GM23248 (cell line): ENCODE results near the gene NUBPL. TPM values are rescaled to one million over a fixed set of nuclear protein-coding genes. Genes with fewer than 3 reads are reported as not detected.

Experiments
- DNase-seq: peaks from one replicate; pipeline ENCODE4 v3.0.0-alpha.2; 2015
- H2AFZ ChIP-seq: fragments of 200-600 bp; sonication (generic); 2 replicates; pipeline ENCODE4 v1.6.1; 2016; ENCODE audit warnings: antibody characterized with exemption
- H3F3A ChIP-seq: fragments of 200-600 bp; sonication (generic); 2 replicates; pipeline ENCODE4 v1.6.1; 2016; ENCODE audit warnings: mild to moderate bottlenecking, antibody characterized with exemption, mixed run types; ENCODE audit not compliant: insufficient read depth
- H3K27ac ChIP-seq: fragments of 200-600 bp; sonication (generic); 2 replicates; pipeline ENCODE4 v1.5.1; 2016; ENCODE audit warnings: mild to moderate bottlenecking
- H3K27me3 ChIP-seq: fragments of 200-600 bp; sonication (generic); replicated peaks from 2 replicates; pipeline ENCODE4 v1.6.1; 2016; ENCODE audit warnings: mild to moderate bottlenecking; ENCODE audit not compliant: insufficient read depth
- H3K36me3 ChIP-seq: fragments of 200-600 bp; sonication (generic); 2 replicates; pipeline ENCODE4 v1.6.1; 2016; ENCODE audit warnings: low read depth, mild to moderate bottlenecking
- H3K4me1 ChIP-seq: fragments of 200-600 bp; sonication (generic); 2 replicates; pipeline ENCODE4 v1.6.1; 2016; ENCODE audit warnings: mild to moderate bottlenecking; ENCODE audit not compliant: insufficient read depth
- H3K4me2 ChIP-seq: fragments of 200-600 bp; sonication (generic); one replicate; pipeline ENCODE4 v1.6.1; 2016; ENCODE audit warnings: mild to moderate bottlenecking; ENCODE audit not compliant: unreplicated experiment
- H3K4me3 ChIP-seq: fragments of 200-600 bp; sonication (generic); 2 replicates; pipeline ENCODE4 v1.5.1; 2016; ENCODE audit warnings: mild to moderate bottlenecking
- H3K79me2 ChIP-seq: fragments of 200-600 bp; sonication (generic); 2 replicates; pipeline ENCODE4 v1.6.1; 2016; ENCODE audit warnings: mild to moderate bottlenecking; ENCODE audit not compliant: insufficient read depth
- H3K9ac ChIP-seq: fragments of 200-600 bp; sonication (generic); 2 replicates; pipeline ENCODE4 v1.6.1; 2016; ENCODE audit warnings: mild to moderate bottlenecking
- H3K9me2 ChIP-seq: fragments of 200-600 bp; sonication (generic); 2 replicates; pipeline ENCODE4 v1.6.1; 2016; ENCODE audit warnings: mixed run types, mild to moderate bottlenecking, moderate library complexity; ENCODE audit not compliant: insufficient read depth
- H3K9me3 ChIP-seq: fragments of 200-600 bp; sonication (generic); one replicate; pipeline ENCODE4 v1.6.1; 2017; ENCODE audit warnings: low read depth
- H4K20me1 ChIP-seq: fragments of 200-600 bp; sonication (generic); 2 replicates; pipeline ENCODE4 v1.6.0; 2016; ENCODE audit not compliant: insufficient read depth
- EZH2 ChIP-seq: fragments of 200-600 bp; sonication (generic); IDR thresholded peaks from 2 replicates; pipeline ENCODE4 v1.6.1; 2018; ENCODE audit warnings: antibody characterized with exemption, mild to moderate bottlenecking; ENCODE audit not compliant: insufficient read depth, poor library complexity, severe bottlenecking
- EZH2phosphoT487 ChIP-seq: fragments of 200-600 bp; sonication (generic); IDR thresholded peaks from 2 replicates; pipeline ENCODE4 v1.6.1; 2018; ENCODE audit warnings: antibody characterized with exemption, moderate library complexity, mild to moderate bottlenecking, low read depth; ENCODE audit not compliant: insufficient read depth
- WGBS, 2 experiments: methylation state at CpG; one replicate each; pipeline ENCODE4 v1.1.6; 2015 to 2017; ENCODE audit warnings: low lambda C conversion rate in 2 of 2, low coverage in 1 of 2; ENCODE audit errors: missing lambda C conversion rate in 2 of 2; 5-methylcytosine and 5-hydroxymethylcytosine counted together
- in situ Hi-C: fragments of 300-500 bp; cut with MboI; formaldehyde crosslinking; loops from 2 replicates; pipeline ENCODE4 v1.15.0; 2020
- polyA plus RNA-seq: library from polyadenylated mRNA; unstranded; fragments of >200 nt; fragmentation: Nextera tagmentation; extraction: Ambion mirVana; gene quantifications from 2 replicates; pipeline ENCODE4 v1.2.1, GENCODE V29; 2016
- total RNA-seq: library from RNA; depleted of rRNA; stranded (reverse); fragments of >200 nt; shearing (Covaris generic); gene quantifications from 2 replicates; pipeline ENCODE4 v1.2.3, GENCODE V29; 2014

Gene NUBPL
- total and polyA plus RNA-seq, 2 experiments from 2014 or later, result 9.8 to 11.5 TPM

DNA sequence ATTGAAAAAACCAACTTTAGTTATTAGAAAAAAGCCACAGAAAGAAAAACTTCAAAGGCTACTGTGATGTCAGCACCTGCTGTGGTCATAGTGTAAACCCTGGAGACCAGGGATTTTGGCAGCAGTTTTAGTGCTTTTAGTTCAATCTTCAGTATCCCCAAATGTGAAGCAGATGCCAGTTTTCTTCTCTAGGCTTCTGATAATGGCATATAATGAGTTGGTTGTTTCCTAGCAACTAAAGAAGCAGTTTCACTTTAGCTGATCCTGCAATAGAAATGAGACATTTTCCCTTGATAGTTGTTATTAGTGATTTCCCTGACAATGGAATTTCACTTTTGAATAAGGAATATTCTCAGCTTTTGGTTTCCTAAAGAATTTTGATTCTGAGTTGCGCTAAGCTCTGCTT, 131.2 kb downstream of the NUBPL start:
- no peaks in the 10 kb centered on the region for H3K79me2 ChIP-seq
- H3K36me3 ChIP-seq, result no peaks in the 10 kb centered on the region
- no peak overlapping the region for H3K27ac ChIP-seq
- 90 to 92% methylated on average over 1 of the region's 1 CpG for WGBS, 2 experiments
- H3F3A ChIP-seq, result no peaks in the 10 kb centered on the region
- no peaks in the 10 kb centered on the region for H4K20me1 ChIP-seq
- no peaks in the 10 kb centered on the region for H3K4me1 ChIP-seq
- H3K4me2 ChIP-seq, result no peak overlapping the region
- no peak overlapping the region for H2AFZ ChIP-seq
- peak; percentile 39 for DNase-seq
- no peak overlapping the region for H3K4me3 ChIP-seq
- no peak for TF ChIP-seq EZH2phosphoT487
- TF ChIP-seq EZH2, result no peak
- in situ Hi-C loops, result no loop called here
- no peaks in the 10 kb centered on the region for H3K9me2 ChIP-seq
- H3K27me3 ChIP-seq, result no peaks in the 10 kb centered on the region
- H3K9ac ChIP-seq, result no peak overlapping the region
- no peaks in the 10 kb centered on the region for H3K9me3 ChIP-seq

- no peak overlapping the region for H3K27ac ChIP-seq
- TF ChIP-seq EZH2phosphoT487, result no peak
- no peak for TF ChIP-seq EZH2
- no peaks in the 10 kb centered on the region for H3K9me3 ChIP-seq
These were observed 135.2 kb downstream of the NUBPL start for GRCh38 chr14:31696378-31696777.

GRCh38 chr14:31699809-31700208, 138.6 kb downstream of the NUBPL start:
- no peak overlapping the region for H2AFZ ChIP-seq
- in situ Hi-C loops, result no loop called here
- H3K27ac ChIP-seq, result no peak overlapping the region
- H3K4me1 ChIP-seq, result no peaks in the 10 kb centered on the region
- TF ChIP-seq EZH2phosphoT487 (no peak), EZH2 (no peak)
- H3K27me3 ChIP-seq, result no peaks in the 10 kb centered on the region
- DNase-seq, result no peak
- no peaks in the 10 kb centered on the region; the same call in 1 of the 2 replicates for H3K36me3 ChIP-seq
- no peaks in the 10 kb centered on the region for H3K9me2 ChIP-seq
- H3K4me3 ChIP-seq, result no peak overlapping the region
- H3K4me2 ChIP-seq, result no peak overlapping the region
- H3K79me2 ChIP-seq, result no peaks in the 10 kb centered on the region
- H3K9ac ChIP-seq, result no peak overlapping the region
- no peaks in the 10 kb centered on the region for H3F3A ChIP-seq
- H4K20me1 ChIP-seq, result no peaks in the 10 kb centered on the region
- H3K9me3 ChIP-seq, result no peaks in the 10 kb centered on the region

More at GRCh38 chr14:31696378-31696777, 135.2 kb downstream of the NUBPL start:
- H3F3A ChIP-seq, result no peaks in the 10 kb centered on the region
- H3K27me3 ChIP-seq, result no peaks in the 10 kb centered on the region
- no peak for DNase-seq
- H4K20me1 ChIP-seq, result no peaks in the 10 kb centered on the region
- no peaks in the 10 kb centered on the region for H3K36me3 ChIP-seq
- no peak overlapping the region for H3K9ac ChIP-seq
- no peak overlapping the region for H3K4me2 ChIP-seq
- no peaks in the 10 kb centered on the region for H3K79me2 ChIP-seq
- WGBS, 2 experiments, result 59 to 61% methylated on average over 4 of the region's 4 CpGs
- H3K4me1 ChIP-seq, result no peaks in the 10 kb centered on the region
- H3K9me2 ChIP-seq, result no peaks in the 10 kb centered on the region
- no peak overlapping the region for H2AFZ ChIP-seq
- in situ Hi-C loops, result no loop called here
- no peak overlapping the region for H3K4me3 ChIP-seq

DNA sequence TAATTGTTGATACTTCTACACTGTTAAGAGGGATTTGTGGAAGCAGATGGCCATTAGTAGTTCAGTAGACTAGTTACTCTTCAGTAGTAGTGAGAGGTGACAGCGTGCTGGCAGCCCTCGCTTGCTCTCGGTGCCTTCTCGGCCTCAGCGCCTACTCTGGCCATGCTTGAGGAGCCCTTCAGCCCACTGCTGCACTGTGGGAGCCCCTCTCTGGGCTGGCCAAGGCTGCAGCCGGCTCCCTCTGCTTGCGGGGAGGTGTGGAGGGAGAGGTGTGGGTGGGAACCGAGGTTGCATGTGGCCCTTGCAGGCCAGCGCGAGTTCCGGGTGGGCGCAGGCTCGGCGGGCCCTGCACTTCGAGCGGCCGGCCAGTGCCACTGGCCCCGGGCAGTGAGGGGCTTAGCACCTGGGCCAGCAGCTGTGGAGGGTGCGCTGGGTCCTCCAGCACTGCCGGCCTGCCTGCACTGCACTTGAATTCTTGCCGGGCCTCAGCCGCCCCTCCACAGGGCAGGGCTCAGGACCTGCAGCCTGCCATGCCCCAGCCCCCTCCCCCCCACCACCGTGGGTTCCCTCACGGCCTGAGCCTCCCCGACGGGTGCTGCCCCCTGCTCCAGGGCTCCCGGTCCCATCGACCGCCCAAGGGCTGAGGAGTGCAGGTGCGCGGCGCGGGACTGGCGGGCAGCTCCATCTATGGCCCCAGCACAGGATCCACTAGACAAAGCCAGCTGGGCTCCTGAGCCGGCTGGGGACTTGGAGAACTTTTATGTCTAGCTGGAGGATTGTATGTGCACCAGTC, 139.3 kb downstream of the NUBPL start:
- H3F3A ChIP-seq, result no peaks in the 10 kb centered on the region
- H3K27me3 ChIP-seq, result no peaks in the 10 kb centered on the region
- no peaks in the 10 kb centered on the region for H3K4me1 ChIP-seq
- no peak overlapping the region for H3K27ac ChIP-seq
- H4K20me1 ChIP-seq, result no peaks in the 10 kb centered on the region
- no peak overlapping the region for H2AFZ ChIP-seq
- 91 to 94% methylated on average over 10 to 35 of the region's 35 CpGs for WGBS, 2 experiments
- no peaks in the 10 kb centered on the region; the same call in 1 of the 2 replicates for H3K36me3 ChIP-seq
- H3K4me2 ChIP-seq, result no peak overlapping the region
- no peaks in the 10 kb centered on the region for H3K79me2 ChIP-seq
- H3K9ac ChIP-seq, result no peak overlapping the region
- H3K4me3 ChIP-seq, result no peak overlapping the region
- in situ Hi-C loops, result no loop called here
- no peaks in the 10 kb centered on the region for H3K9me3 ChIP-seq
- TF ChIP-seq EZH2phosphoT487, result no peak
- TF ChIP-seq EZH2, result no peak
- H3K9me2 ChIP-seq, result no peaks in the 10 kb centered on the region
- no peak for DNase-seq
